ENCODE results near the gene SAG.

Gene SAG

GRCh38 chr2:233263045-233263570 lies 44.5 kb upstream of the SAG start:
- CTCF ChIA-PET: interaction anchor here (1.0 kb wide), 1 partner anchor 11 kb away, joined by 4 read pairs; the partner anchor contains the start of gene ATG16L1
- POLR2A ChIA-PET: no interaction called here
- no peak for DNase-seq (ENCODE audit: extremely low spot score)
- TF ChIP-seq FOXM1 (IDR thresholded peaks at IDR 0.05; ENCODE audit: borderline replicate concordance) (no peak), ELF4 (IDR thresholded peaks at IDR 0.05) (no peak), SP1 (IDR thresholded peaks at IDR 0.05) (no peak), PKNOX1 (IDR thresholded peaks at IDR 0.05) (no peak), TARDBP (IDR thresholded peaks at IDR 0.05) (no peak), NFRKB (IDR thresholded peaks at IDR 0.05) (no peak), BHLHE40 (IDR thresholded peaks at IDR 0.05; ENCODE audit: borderline replicate concordance) (no peak)

DNA sequence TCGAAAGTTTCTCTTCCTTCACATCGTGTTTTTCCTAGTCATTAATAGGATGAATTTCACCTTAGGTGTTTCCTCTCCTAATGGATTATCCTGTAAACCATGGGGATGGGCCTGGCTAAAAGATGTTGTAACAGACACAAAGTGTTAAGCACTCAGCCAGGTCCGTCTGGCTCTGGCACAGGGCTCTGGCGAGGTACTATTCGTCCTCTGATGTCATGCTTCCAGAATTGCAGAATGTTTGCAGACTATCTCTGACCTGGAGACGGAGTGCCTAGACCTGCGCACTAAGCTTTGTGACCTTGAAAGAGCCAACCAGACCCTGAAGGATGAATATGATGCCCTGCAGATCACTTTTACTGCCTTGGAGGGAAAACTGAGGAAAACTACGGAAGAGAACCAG lies 42.9 kb upstream of the SAG start:
- ChIA-PET POLR2A (interaction anchor here (0.6 kb wide), 1 partner anchor 92 kb away, joined by 3 read pairs; no protein-coding TSS in a partner anchor), CTCF (no interaction called here)
- no peak for DNase-seq (ENCODE audit: extremely low spot score)
- TF ChIP-seq ZNF384 (IDR thresholded peaks at IDR 0.05): no peak
- no peak for TF ChIP-seq FOXM1 (IDR thresholded peaks at IDR 0.05; ENCODE audit: borderline replicate concordance)
- TF ChIP-seq HDGF (IDR thresholded peaks at IDR 0.05; ENCODE audit: borderline replicate concordance): no peak
- no peak for TF ChIP-seq TARDBP (IDR thresholded peaks at IDR 0.05)
- TF ChIP-seq FOXK2 (IDR thresholded peaks at IDR 0.05): no peak
- TF ChIP-seq FOXA1 (IDR thresholded peaks at IDR 0.05): no peak
- TF ChIP-seq SP1 (IDR thresholded peaks at IDR 0.05): no peak
- no peak for TF ChIP-seq ELF4 (IDR thresholded peaks at IDR 0.05)
- TF ChIP-seq CTBP1 (IDR thresholded peaks at IDR 0.05; ENCODE audit: borderline replicate concordance): no peak
- TF ChIP-seq PKNOX1 (IDR thresholded peaks at IDR 0.05): no peak
- TF ChIP-seq ARNT (IDR thresholded peaks at IDR 0.05): no peak
- TF ChIP-seq L3MBTL2 (conservative IDR thresholded peaks at IDR 0.05): no peak
- no peak for TF ChIP-seq NFRKB (IDR thresholded peaks at IDR 0.05)
- no peak for TF ChIP-seq BHLHE40 (IDR thresholded peaks at IDR 0.05; ENCODE audit: borderline replicate concordance)
- TF ChIP-seq SUZ12 (IDR thresholded peaks at IDR 0.05): no peak

DNA sequence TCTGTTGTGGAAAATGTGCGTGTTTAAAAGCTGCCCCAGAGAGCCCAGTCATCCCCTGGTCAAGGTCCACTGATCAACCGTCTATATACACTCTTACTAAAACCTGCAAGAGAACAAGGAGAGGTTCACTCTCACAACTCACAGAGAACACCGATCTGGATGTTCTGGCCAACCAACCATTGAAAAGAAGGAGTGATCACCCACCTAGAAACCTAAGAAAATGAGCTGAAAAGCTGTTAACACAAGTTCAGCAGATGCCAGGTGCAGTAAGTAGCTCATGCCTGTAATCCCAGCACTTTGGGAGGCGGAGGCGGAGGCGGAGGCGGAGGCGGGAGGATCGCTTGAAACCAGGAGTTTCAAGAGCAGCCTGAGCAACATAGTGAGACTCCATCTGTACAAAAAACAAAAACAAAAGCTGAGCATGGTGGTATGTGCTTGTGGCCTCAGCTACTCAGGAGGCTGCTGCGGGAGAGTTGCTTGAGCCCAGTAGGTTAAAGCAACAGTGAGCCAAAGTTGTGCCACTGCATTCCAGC lies 41.7 kb upstream of the SAG start:
- POLR2A ChIA-PET: no interaction called here
- no peak for TF ChIP-seq SP1 (IDR thresholded peaks at IDR 0.05)
- no peak for TF ChIP-seq LEF1 (IDR thresholded peaks at IDR 0.05; ENCODE audit: borderline replicate concordance)
- no peak for TF ChIP-seq HDGF (IDR thresholded peaks at IDR 0.05; ENCODE audit: borderline replicate concordance)
- TF ChIP-seq FOXK2 (IDR thresholded peaks at IDR 0.05): no peak
- no peak for TF ChIP-seq ARNT (IDR thresholded peaks at IDR 0.05)
- no peak for TF ChIP-seq SUZ12 (IDR thresholded peaks at IDR 0.05)
- no peak for TF ChIP-seq L3MBTL2 (conservative IDR thresholded peaks at IDR 0.05)
- TF ChIP-seq FOXM1 (IDR thresholded peaks at IDR 0.05; ENCODE audit: borderline replicate concordance): no peak
- TF ChIP-seq BHLHE40 (IDR thresholded peaks at IDR 0.05; ENCODE audit: borderline replicate concordance): no peak
- no peak for TF ChIP-seq FOXA1 (IDR thresholded peaks at IDR 0.05)
- no peak for TF ChIP-seq CTBP1 (IDR thresholded peaks at IDR 0.05; ENCODE audit: borderline replicate concordance)
- TF ChIP-seq NFRKB (IDR thresholded peaks at IDR 0.05): no peak
- TF ChIP-seq ELF4 (IDR thresholded peaks at IDR 0.05): no peak
- no peak for TF ChIP-seq TARDBP (IDR thresholded peaks at IDR 0.05)
- no peak for TF ChIP-seq PKNOX1 (IDR thresholded peaks at IDR 0.05)
- TF ChIP-seq ZNF384 (IDR thresholded peaks at IDR 0.05): no peak
- DNase-seq (ENCODE audit: extremely low spot score): no peak
- CTCF ChIA-PET: interaction anchor here (1.0 kb wide), 1 partner anchor 15 kb away, joined by 3 read pairs; the partner anchor contains the start of gene ATG16L1

GRCh38 chr2:233266481-233266880 lies 41.1 kb upstream of the SAG start:
- ChIA-PET CTCF (no interaction called here), POLR2A (no interaction called here)
- no peak for DNase-seq (ENCODE audit: extremely low spot score)
- TF ChIP-seq ARNT (IDR thresholded peaks at IDR 0.05) (no peak), NFRKB (IDR thresholded peaks at IDR 0.05) (no peak), TARDBP (IDR thresholded peaks at IDR 0.05) (no peak), CTBP1 (IDR thresholded peaks at IDR 0.05; ENCODE audit: borderline replicate concordance) (no peak), PKNOX1 (IDR thresholded peaks at IDR 0.05) (no peak), FOXA1 (IDR thresholded peaks at IDR 0.05) (no peak), FOXK2 (IDR thresholded peaks at IDR 0.05) (no peak), HDGF (IDR thresholded peaks at IDR 0.05; ENCODE audit: borderline replicate concordance) (no peak), FOXM1 (IDR thresholded peaks at IDR 0.05; ENCODE audit: borderline replicate concordance) (no peak), ZNF384 (IDR thresholded peaks at IDR 0.05) (no peak), LEF1 (IDR thresholded peaks at IDR 0.05; ENCODE audit: borderline replicate concordance) (no peak), L3MBTL2 (conservative IDR thresholded peaks at IDR 0.05) (no peak), BHLHE40 (IDR thresholded peaks at IDR 0.05; ENCODE audit: borderline replicate concordance) (no peak)

GRCh38 chr2:233267516-233268245 lies 39.9 kb upstream of the SAG start:
- DNase-seq (ENCODE audit: extremely low spot score): no peak
- TF ChIP-seq FOXA1 (IDR thresholded peaks at IDR 0.05) (no peak), ELF4 (IDR thresholded peaks at IDR 0.05) (no peak), ZNF384 (IDR thresholded peaks at IDR 0.05) (no peak), SUZ12 (IDR thresholded peaks at IDR 0.05) (no peak), SP1 (IDR thresholded peaks at IDR 0.05) (no peak), TARDBP (IDR thresholded peaks at IDR 0.05) (no peak)
- ChIA-PET POLR2A (no interaction called here), CTCF (no interaction called here)
